ENCODE data around the gene SLC19A1.

DNA sequence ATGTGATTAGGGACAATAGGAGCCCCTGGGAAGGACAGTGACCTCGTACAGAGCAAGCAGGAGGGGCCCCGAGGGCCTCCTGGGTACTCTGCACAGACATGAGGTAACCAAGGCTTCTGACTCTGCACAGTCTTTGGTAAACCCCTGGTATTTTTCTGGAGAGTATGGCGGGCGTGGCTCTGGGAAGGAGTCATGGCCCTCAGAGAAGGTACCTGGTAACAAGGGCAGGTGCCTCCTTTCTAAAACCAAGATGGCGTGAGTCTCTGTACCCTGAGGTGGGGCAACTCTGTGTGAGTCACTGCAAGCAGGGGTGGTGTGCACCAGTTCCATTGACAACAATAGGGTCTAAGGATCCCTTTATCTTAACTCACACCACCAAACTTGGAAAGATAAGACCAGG lies 39.9 kb upstream of the SLC19A1 start:
- TF ChIP-seq, protein P1, sequence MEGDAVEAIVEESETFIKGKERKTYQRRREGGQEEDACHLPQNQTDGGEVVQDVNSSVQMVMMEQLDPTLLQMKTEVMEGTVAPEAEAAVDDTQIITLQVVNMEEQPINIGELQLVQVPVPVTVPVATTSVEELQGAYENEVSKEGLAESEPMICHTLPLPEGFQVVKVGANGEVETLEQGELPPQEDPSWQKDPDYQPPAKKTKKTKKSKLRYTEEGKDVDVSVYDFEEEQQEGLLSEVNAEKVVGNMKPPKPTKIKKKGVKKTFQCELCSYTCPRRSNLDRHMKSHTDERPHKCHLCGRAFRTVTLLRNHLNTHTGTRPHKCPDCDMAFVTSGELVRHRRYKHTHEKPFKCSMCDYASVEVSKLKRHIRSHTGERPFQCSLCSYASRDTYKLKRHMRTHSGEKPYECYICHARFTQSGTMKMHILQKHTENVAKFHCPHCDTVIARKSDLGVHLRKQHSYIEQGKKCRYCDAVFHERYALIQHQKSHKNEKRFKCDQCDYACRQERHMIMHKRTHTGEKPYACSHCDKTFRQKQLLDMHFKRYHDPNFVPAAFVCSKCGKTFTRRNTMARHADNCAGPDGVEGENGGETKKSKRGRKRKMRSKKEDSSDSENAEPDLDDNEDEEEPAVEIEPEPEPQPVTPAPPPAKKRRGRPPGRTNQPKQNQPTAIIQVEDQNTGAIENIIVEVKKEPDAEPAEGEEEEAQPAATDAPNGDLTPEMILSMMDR (conservative IDR thresholded peaks at IDR 0.05 in 1 of 2, IDR thresholded peaks at IDR 0.05 in 1 of 2; ENCODE audit: low read depth in 1 of 2, low read length in 2 of 2), result no peak
- TF ChIP-seq EZH2 (IDR thresholded peaks at IDR 0.05; ENCODE audit: low read length, missing control alignments), result no peak
